Measurements from ENCODE around the gene SORCS1.

- TF ChIP-seq GABPA (IDR thresholded peaks at IDR 0.05 in 1 of 2, conservative IDR thresholded peaks at IDR 0.05 in 1 of 2) (no peak), CTCF (IDR thresholded peaks at IDR 0.05; ENCODE audit: low read depth, low read length, missing input control) (no peak), JUND (IDR thresholded peaks at IDR 0.05) (no peak), SP1 (IDR thresholded peaks at IDR 0.05) (no peak), REST (IDR thresholded peaks at IDR 0.05) (no peak)
Measured at GRCh38 chr10:106706127-106706526, 458.4 kb downstream of the SORCS1 start.
